ENCODE measurements around the gene PHTF2.

The PHTF2 gene

DNA sequence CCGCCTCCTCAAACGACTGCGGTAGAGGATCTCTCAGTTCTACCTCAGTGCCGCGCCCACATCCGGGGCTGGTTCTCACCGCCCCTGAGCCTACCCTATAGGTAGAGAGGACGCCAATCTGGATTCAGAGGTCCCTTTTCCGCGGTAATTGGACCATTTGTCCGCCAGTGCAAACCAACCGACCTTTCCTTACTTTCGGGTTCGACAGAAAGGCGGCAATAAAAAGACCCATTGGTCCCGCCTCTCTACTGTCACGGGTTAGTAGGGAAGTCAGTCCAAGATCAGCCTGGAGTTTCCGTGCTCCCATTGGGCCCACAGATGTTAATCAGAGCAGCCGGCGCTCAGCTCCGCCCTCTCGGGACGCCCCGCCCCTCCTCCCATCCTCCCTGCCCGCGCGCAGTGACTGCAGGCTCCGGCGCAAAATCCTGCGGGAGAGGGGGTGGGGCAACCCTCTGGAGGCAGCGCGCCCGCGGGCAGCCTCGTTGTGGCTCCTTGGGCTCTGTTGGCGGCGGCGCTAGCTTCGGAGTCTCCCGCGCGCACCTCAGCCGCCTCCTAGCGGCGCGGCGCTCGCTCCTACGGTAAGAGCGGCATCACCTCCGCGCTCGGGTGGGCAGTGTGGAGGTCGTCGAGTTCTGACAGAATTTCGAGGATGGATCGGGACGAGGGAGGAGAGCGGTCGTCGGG is at the start of gene PHTF2, which contains the start of gene TMEM60:
Gene PHTF2, plus strand, starts transcription at position 380 of the 684 bp plus-strand sequence.
Gene TMEM60, minus strand, starts transcription at position 41 of the 684 bp plus-strand sequence. CDS start 4,061 bp downstream, outside the sequence.
- Histone ChIP-seq H3K4me3 (ENCODE audit: low read depth, low read length) (peak within 1 kb of the TSS; percentile 98), H3K9me3 (ENCODE audit: control insufficient read depth, insufficient read depth, low read depth, low read length) (no peaks in the 10 kb centered on the region), H3K4me1 (ENCODE audit: control insufficient read depth, insufficient read depth, low read length) (0 out of 2 replicates have a peak, but pooled peaks cover 5% of the 10 kb centered on the region), H3K27ac (ENCODE audit: extremely low read depth, low read depth, low read length) (peak within 1 kb of the TSS; percentile 82), H3K36me3 (ENCODE audit: control insufficient read depth in 2 of 2, insufficient read depth in 1 of 2, low read length in 2 of 2) (peaks cover 4% of the 10 kb centered on the region in 2 experiments; a peak in 2 of 3 replicates)
- ChIA-PET CTCF (interaction anchor here (0.7 to 1.3 kb wide), 6 partner anchors 13 to 147 kb away, joined by 3 to 4 read pairs (median 3); no protein-coding TSS in a partner anchor), POLR2A (interaction anchor here (0.6 to 1.8 kb wide), 12 partner anchors 14 to 222 kb away, joined by 3 to 5 read pairs (median 4); partner anchors contain the start of gene RSBN1L)
- no peak for TF ChIP-seq ZNF341 (tag by site-specific recombination; IDR thresholded peaks at IDR 0.05; ENCODE audit: low read depth)
- TF ChIP-seq HOXC10 (CRISPR knock-in tag; IDR thresholded peaks at IDR 0.05): peak; percentile 98
- TF ChIP-seq ZNF391 (tag by site-specific recombination; IDR thresholded peaks at IDR 0.05; ENCODE audit: borderline replicate concordance, low read depth): no peak
- no peak for TF ChIP-seq SCRT1 (tag by site-specific recombination; IDR thresholded peaks at IDR 0.05; ENCODE audit: borderline replicate concordance)
- TF ChIP-seq ZNF610 (tag by site-specific recombination; IDR thresholded peaks at IDR 0.05; ENCODE audit: borderline replicate concordance): 0 out of 2 replicates have a peak, but pooled peaks have one; percentile 43
- TF ChIP-seq ZNF664 (tag by site-specific recombination; IDR thresholded peaks at IDR 0.05): no peak
- TF ChIP-seq ZNF223 (tag by site-specific recombination; IDR thresholded peaks at IDR 0.05): no peak
- TF ChIP-seq, protein P1, sequence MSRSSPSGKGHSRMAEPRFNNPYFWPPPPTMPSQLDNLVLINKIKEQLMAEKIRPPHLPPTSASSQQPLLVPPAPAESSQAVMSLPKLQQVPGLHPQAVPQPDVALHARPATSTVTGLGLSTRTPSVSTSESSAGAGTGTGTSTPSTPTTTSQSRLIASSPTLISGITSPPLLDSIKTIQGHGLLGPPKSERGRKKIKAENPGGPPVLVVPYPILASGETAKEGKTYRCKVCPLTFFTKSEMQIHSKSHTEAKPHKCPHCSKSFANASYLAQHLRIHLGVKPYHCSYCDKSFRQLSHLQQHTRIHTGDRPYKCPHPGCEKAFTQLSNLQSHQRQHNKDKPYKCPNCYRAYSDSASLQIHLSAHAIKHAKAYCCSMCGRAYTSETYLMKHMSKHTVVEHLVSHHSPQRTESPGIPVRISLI (tag by site-specific recombination; IDR thresholded peaks at IDR 0.05): no peak; the same call in 1 of the 2 replicates
- TF ChIP-seq ZNF530 (tag by site-specific recombination; IDR thresholded peaks at IDR 0.05; ENCODE audit: low read depth): no peak
- no peak for TF ChIP-seq ZNF521 (tag by site-specific recombination; IDR thresholded peaks at IDR 0.05)
- TF ChIP-seq ZFP41 (tag by site-specific recombination; IDR thresholded peaks at IDR 0.05; ENCODE audit: borderline replicate concordance): no peak
- no peak for TF ChIP-seq ZNF132 (tag by site-specific recombination; IDR thresholded peaks at IDR 0.05; ENCODE audit: borderline replicate concordance)
- TF ChIP-seq ZNF121 (tag by site-specific recombination; IDR thresholded peaks at IDR 0.05): no peak
- no peak for TF ChIP-seq ZNF561 (tag by site-specific recombination; IDR thresholded peaks at IDR 0.05; ENCODE audit: borderline replicate concordance)
- TF ChIP-seq ZFHX2 (tag by site-specific recombination; conservative IDR thresholded peaks at IDR 0.05): peak; percentile 34; the same call in 1 of the 2 replicates
- no peak for TF ChIP-seq ZNF266 (tag by site-specific recombination; IDR thresholded peaks at IDR 0.05; ENCODE audit: low read depth)
- no peak for TF ChIP-seq ZNF785 (tag by site-specific recombination; IDR thresholded peaks at IDR 0.05)
- TF ChIP-seq, protein P2, sequence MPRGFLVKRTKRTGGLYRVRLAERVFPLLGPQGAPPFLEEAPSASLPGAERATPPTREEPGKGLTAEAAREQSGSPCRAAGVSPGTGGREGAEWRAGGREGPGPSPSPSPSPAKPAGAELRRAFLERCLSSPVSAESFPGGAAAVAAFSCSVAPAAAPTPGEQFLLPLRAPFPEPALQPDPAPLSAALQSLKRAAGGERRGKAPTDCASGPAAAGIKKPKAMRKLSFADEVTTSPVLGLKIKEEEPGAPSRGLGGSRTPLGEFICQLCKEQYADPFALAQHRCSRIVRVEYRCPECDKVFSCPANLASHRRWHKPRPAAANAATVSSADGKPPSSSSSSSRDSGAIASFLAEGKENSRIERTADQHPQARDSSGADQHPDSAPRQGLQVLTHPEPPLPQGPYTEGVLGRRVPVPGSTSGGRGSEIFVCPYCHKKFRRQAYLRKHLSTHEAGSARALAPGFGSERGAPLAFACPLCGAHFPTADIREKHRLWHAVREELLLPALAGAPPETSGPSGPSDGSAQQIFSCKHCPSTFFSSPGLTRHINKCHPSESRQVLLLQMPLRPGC (tag by site-specific recombination; IDR thresholded peaks at IDR 0.05): no peak; the same call in 1 of the 2 replicates
- TF ChIP-seq ZXDB (tag by site-specific recombination; IDR thresholded peaks at IDR 0.05): peak; percentile 49
- no peak; the same call in 1 of the 2 replicates for TF ChIP-seq ZNF449 (tag by site-specific recombination; IDR thresholded peaks at IDR 0.05)
- no peak for TF ChIP-seq MYNN (tag by site-specific recombination; IDR thresholded peaks at IDR 0.05; ENCODE audit: borderline replicate concordance)
- TF ChIP-seq ZNF654 (tag by site-specific recombination; IDR thresholded peaks at IDR 0.05; ENCODE audit: low read depth): no peak
- no peak for TF ChIP-seq SCRT2 (tag by site-specific recombination; IDR thresholded peaks at IDR 0.05)
- TF ChIP-seq ZNF157 (tag by site-specific recombination; IDR thresholded peaks at IDR 0.05): no peak
- no peak for TF ChIP-seq ZNF248 (tag by site-specific recombination; IDR thresholded peaks at IDR 0.05)
- TF ChIP-seq YY1 (tag by site-specific recombination; IDR thresholded peaks at IDR 0.05): no peak
- TF ChIP-seq KLF16 (tag by site-specific recombination; IDR thresholded peaks at IDR 0.05): peak; percentile 27; the same call in 1 of the 2 replicates
- TF ChIP-seq ELK4 (IDR thresholded peaks at IDR 0.05; ENCODE audit: borderline replicate concordance, low read depth, low read length): peak; percentile 98
- TF ChIP-seq, protein P3, sequence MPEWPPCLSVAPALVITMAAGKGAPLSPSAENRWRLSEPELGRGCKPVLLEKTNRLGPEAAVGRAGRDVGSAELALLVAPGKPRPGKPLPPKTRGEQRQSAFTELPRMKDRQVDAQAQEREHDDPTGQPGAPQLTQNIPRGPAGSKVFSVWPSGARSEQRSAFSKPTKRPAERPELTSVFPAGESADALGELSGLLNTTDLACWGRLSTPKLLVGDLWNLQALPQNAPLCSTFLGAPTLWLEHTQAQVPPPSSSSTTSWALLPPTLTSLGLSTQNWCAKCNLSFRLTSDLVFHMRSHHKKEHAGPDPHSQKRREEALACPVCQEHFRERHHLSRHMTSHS (tag by site-specific recombination; IDR thresholded peaks at IDR 0.05): no peak
- no peak for TF ChIP-seq TRIM28 (IDR thresholded peaks at IDR 0.05; ENCODE audit: borderline replicate concordance, low read length)
- TF ChIP-seq, protein P4, sequence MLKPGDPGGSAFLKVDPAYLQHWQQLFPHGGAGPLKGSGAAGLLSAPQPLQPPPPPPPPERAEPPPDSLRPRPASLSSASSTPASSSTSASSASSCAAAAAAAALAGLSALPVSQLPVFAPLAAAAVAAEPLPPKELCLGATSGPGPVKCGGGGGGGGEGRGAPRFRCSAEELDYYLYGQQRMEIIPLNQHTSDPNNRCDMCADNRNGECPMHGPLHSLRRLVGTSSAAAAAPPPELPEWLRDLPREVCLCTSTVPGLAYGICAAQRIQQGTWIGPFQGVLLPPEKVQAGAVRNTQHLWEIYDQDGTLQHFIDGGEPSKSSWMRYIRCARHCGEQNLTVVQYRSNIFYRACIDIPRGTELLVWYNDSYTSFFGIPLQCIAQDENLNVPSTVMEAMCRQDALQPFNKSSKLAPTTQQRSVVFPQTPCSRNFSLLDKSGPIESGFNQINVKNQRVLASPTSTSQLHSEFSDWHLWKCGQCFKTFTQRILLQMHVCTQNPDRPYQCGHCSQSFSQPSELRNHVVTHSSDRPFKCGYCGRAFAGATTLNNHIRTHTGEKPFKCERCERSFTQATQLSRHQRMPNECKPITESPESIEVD (tag by site-specific recombination; IDR thresholded peaks at IDR 0.05): no peak
